ENCODE data around the gene HSD17B13.

The HSD17B13 gene

GRCh38 chr4:87266986-87267385 is 55.7 kb downstream of the HSD17B13 start:
- no peaks in the 10 kb centered on the region for H3K4me1 ChIP-seq (ENCODE audit: control insufficient read depth, low read length)
- no peaks in the 10 kb centered on the region for H3F3A ChIP-seq (ENCODE audit: control insufficient read depth, insufficient read depth)
- no peak overlapping the region for H3K4me2 ChIP-seq (ENCODE audit: low read length)
- H3K27ac ChIP-seq (ENCODE audit: low read depth, low read length): no peak overlapping the region
- H3K27me3 ChIP-seq (ENCODE audit: control insufficient read depth, low read length): no peaks in the 10 kb centered on the region; the same call in 1 of the 2 replicates
- H3K36me3 ChIP-seq (ENCODE audit: control insufficient read depth, low read length): no peaks in the 10 kb centered on the region
- H3K79me2 ChIP-seq (ENCODE audit: control insufficient read depth, low read length): no peaks in the 10 kb centered on the region
- H3K9me2 ChIP-seq (replicated peaks; ENCODE audit: control insufficient read depth, low read length): no peaks in the 10 kb centered on the region
- TF ChIP-seq CTCF (IDR thresholded peaks at IDR 0.05; ENCODE audit: low read depth, low read length, poor library complexity, severe bottlenecking) (no peak), EZH2phosphoT487 (IDR thresholded peaks at IDR 0.05; ENCODE audit: borderline replicate concordance, low read length) (no peak)
- no peak overlapping the region for H3K4me3 ChIP-seq (ENCODE audit: low read length)
- H3K9me3 ChIP-seq (ENCODE audit: control insufficient read depth, insufficient read depth, low read length): no peaks in the 10 kb centered on the region
- H4K20me1 ChIP-seq (ENCODE audit: control insufficient read depth, insufficient read depth, low read depth, low read length): no peaks in the 10 kb centered on the region

- Histone ChIP-seq H3K4me2 (ENCODE audit: low read length) (no peak overlapping the region), H3K79me2 (ENCODE audit: control insufficient read depth, low read length) (no peaks in the 10 kb centered on the region), H3K36me3 (ENCODE audit: control insufficient read depth, low read length) (no peaks in the 10 kb centered on the region), H3K27me3 (ENCODE audit: control insufficient read depth, low read length) (no peaks in the 10 kb centered on the region; the same call in 1 of the 2 replicates), H3K4me1 (ENCODE audit: control insufficient read depth, low read length) (no peaks in the 10 kb centered on the region), H3K9me2 (replicated peaks; ENCODE audit: control insufficient read depth, low read length) (no peaks in the 10 kb centered on the region), H4K20me1 (ENCODE audit: control insufficient read depth, insufficient read depth, low read depth, low read length) (no peaks in the 10 kb centered on the region), H3K27ac (ENCODE audit: low read depth, low read length) (no peak overlapping the region), H3K9me3 (ENCODE audit: control insufficient read depth, insufficient read depth, low read length) (no peaks in the 10 kb centered on the region), H3F3A (ENCODE audit: control insufficient read depth, insufficient read depth) (no peaks in the 10 kb centered on the region), H3K4me3 (ENCODE audit: low read length) (no peak overlapping the region)
- TF ChIP-seq EZH2phosphoT487 (IDR thresholded peaks at IDR 0.05; ENCODE audit: borderline replicate concordance, low read length) (no peak), CTCF (IDR thresholded peaks at IDR 0.05; ENCODE audit: low read depth, low read length, poor library complexity, severe bottlenecking) (no peak)
These were observed 59.8 kb downstream of the HSD17B13 start for GRCh38 chr4:87262886-87263285.

GRCh38 chr4:87260477-87260876 is 62.2 kb downstream of the HSD17B13 start:
- no peaks in the 10 kb centered on the region for H3K4me1 ChIP-seq (ENCODE audit: control insufficient read depth, low read length)
- H3K9me3 ChIP-seq (ENCODE audit: control insufficient read depth, insufficient read depth, low read length): peaks cover 4% of the 10 kb centered on the region; the same call in 1 of the 2 replicates
- no peak overlapping the region for H3K4me3 ChIP-seq (ENCODE audit: low read length)
- no peaks in the 10 kb centered on the region for H3K9me2 ChIP-seq (replicated peaks; ENCODE audit: control insufficient read depth, low read length)
- H3K27me3 ChIP-seq (ENCODE audit: control insufficient read depth, low read length): no peaks in the 10 kb centered on the region
- no peaks in the 10 kb centered on the region for H4K20me1 ChIP-seq (ENCODE audit: control insufficient read depth, insufficient read depth, low read depth, low read length)
- no peak for TF ChIP-seq EZH2phosphoT487 (IDR thresholded peaks at IDR 0.05; ENCODE audit: borderline replicate concordance, low read length)
- TF ChIP-seq CTCF (IDR thresholded peaks at IDR 0.05; ENCODE audit: low read depth, low read length, poor library complexity, severe bottlenecking): no peak
- H3K4me2 ChIP-seq (ENCODE audit: low read length): no peak overlapping the region
- H3K36me3 ChIP-seq (ENCODE audit: control insufficient read depth, low read length): no peaks in the 10 kb centered on the region
- H3F3A ChIP-seq (ENCODE audit: control insufficient read depth, insufficient read depth): no peaks in the 10 kb centered on the region
- no peak overlapping the region for H3K27ac ChIP-seq (ENCODE audit: low read depth, low read length)
- no peaks in the 10 kb centered on the region for H3K79me2 ChIP-seq (ENCODE audit: control insufficient read depth, low read length)

Data from DOHH2 (cell line).